K562 (cell line): ENCODE measurements around the gene MCAM. TPM values are rescaled to one million over a fixed set of nuclear protein-coding genes. Genes with fewer than 3 reads are reported as not detected.
A peak's percentile ranks its signal among the peaks of the same experiment; 100 is the strongest.

ENCODE experiments used
- CBFB ChIP-seq: sonication (generic); formaldehyde crosslinking; IDR thresholded peaks from 2 replicates; pipeline ENCODE4 v1.4.0; 2020; ENCODE audit warnings: mild to moderate bottlenecking, missing genetic modification reagents
- CHAMP1 ChIP-seq: fragments of 450-650 bp; IDR thresholded peaks from 2 replicates; pipeline ENCODE4 v1.6.1; 2016; ENCODE audit warnings: mild to moderate bottlenecking
- DLX4 ChIP-seq: fragments of 250-450 bp; sonication (Bioruptor Pico); IDR thresholded peaks from 2 replicates; pipeline ENCODE4 v1.6.1; 2021; ENCODE audit warnings: mild to moderate bottlenecking
- GTF2E2 ChIP-seq: fragments of 200-800 bp; sonication (Bioruptor generic); IDR thresholded peaks from 2 replicates; pipeline ENCODE4 v1.6.1; 2016; ENCODE audit warnings: missing genetic modification characterization, missing compliant biosample characterization
- KLF13 ChIP-seq: fragments of 450-650 bp; IDR thresholded peaks from 2 replicates; pipeline ENCODE4 v1.6.1; 2016; ENCODE audit warnings: missing genetic modification characterization, low read depth, mild to moderate bottlenecking, missing compliant biosample characterization, moderate library complexity, borderline replicate concordance
- SP1 ChIP-seq: sonication (generic); formaldehyde crosslinking; IDR thresholded peaks from 2 replicates; pipeline ENCODE4 v1.8.1; 2022; ENCODE audit warnings: mild to moderate bottlenecking, missing genetic modification reagents
- STAG1 ChIP-seq: sonication (generic); formaldehyde crosslinking; IDR thresholded peaks from 2 replicates; pipeline ENCODE4 v1.5.0; 2020; ENCODE audit warnings: missing genetic modification reagents, borderline replicate concordance
- TEAD1 ChIP-seq, 2 experiments: fragments of 450-650 bp in 1 of 2; sonication (generic) in 1 of 2; formaldehyde crosslinking; IDR thresholded peaks; 2 replicates each; pipeline versions ENCODE4 v1.4.0 to v1.8.0; 2020 to 2022; ENCODE audit warnings: mild to moderate bottlenecking in 2 of 2, missing genetic modification reagents in 1 of 2
- ZBTB2 ChIP-seq: fragments of 450-650 bp; IDR thresholded peaks from 2 replicates; pipeline ENCODE4 v1.6.1; 2016; ENCODE audit warnings: antibody characterized with exemption
- ZNF583 ChIP-seq: fragments of 250-450 bp; sonication (Bioruptor Pico); IDR thresholded peaks from 2 replicates; pipeline ENCODE4 v1.4.0; 2020
- polyA plus RNA-seq, 8 experiments: library from polyadenylated mRNA; depleted of rRNA in 4 of 8; stranded (reverse) in 5 of 8; unstranded in 3 of 8; fragments of >200 nt; fragmentation: Nextera tagmentation in 2 of 8; fragmentation: Illumina TruSeq in 1 of 8; extraction: Ambion mirVana in 2 of 8; extraction: Trizol in 1 of 8; gene quantifications; 2 replicates each; pipeline versions ENCODE4 v1.2.1 to v1.2.3, GENCODE V29; 2011 to 2014; ENCODE audit warnings: inconsistent platforms in 1 of 8, missing spikeins in 1 of 8
- total RNA-seq, 7 experiments: library from RNA; depleted of rRNA in 6 of 7; stranded (reverse); fragments of >200 nt in 6 of 7; fragmentation: Illumina TruSeq in 2 of 7; extraction: Trizol in 2 of 7; gene quantifications; 2 replicates each; pipeline versions ENCODE4 v1.2.1 to v1.2.3, GENCODE V29; 2011 to 2021; ENCODE audit warnings: low replicate concordance in 1 of 7
- TF ChIP-seq, protein P1 (sequence below), 2 experiments: fragments of 450-650 bp in 1 of 2; sonication (generic) in 1 of 2; formaldehyde crosslinking in 1 of 2; IDR thresholded peaks; 2 replicates each; pipeline versions ENCODE4 v1.7.1 to v1.9.0; 2016 to 2022; ENCODE audit warnings: inconsistent platforms in 1 of 2, mild to moderate bottlenecking in 1 of 2, missing genetic modification reagents in 1 of 2

The MCAM gene
- total and polyA plus RNA-seq, 9 of the 15 experiments (the other 6 are each of a cell fraction or from before 2014, with no cell fraction given), result 14.7 to 118 (median 53.6) TPM

DNA sequence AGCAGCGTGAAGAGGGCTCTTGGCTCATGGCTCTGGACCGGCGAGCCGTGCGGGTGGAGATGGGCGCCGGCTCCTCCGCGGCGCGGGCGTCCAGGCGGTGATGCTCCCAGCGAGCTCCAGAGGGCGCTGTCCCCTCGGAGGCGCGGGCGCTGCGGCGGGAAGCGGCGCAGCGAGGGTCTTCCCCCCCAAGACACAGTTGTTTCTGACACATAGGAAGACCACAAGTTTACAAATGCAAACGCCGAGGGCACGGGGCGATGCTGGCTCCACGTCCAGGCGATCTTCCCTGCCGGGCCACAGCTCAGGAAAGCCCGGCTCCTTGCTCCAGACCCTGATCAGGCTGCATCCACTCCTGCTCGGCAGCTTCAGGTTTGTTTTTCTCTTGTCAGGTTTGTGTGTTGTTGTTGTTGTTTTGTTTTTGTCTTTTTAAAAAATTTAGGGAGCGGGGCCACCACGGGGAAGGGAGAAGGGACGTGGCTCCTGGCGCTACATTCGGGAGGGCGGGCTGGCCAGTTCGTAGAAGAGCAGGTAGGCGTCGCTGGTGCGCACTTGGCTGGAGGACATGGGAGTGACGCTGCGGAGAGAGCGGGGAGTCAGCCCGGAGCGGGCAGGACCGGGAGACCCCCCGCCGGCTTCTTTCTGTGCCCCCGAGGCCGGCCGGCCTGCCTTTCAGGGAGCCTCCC lies 39.6 kb upstream of the MCAM start (continued):
- TF ChIP-seq TEAD1 (CRISPR knock-in tag; IDR thresholded peaks at IDR 0.05) (peak in 1 of 2 experiments; percentile 49; a peak in 1 of 4 replicates), GTF2E2 (no peak), CHAMP1 (no peak), ZBTB2 (no peak; the same call in 1 of the 2 replicates), SP1 (peak; percentile 47), STAG1 (CRISPR knock-in tag) (no peak; the same call in 1 of the 2 replicates), CBFB (no peak), DLX4 (no peak), KLF13 (no peak), ZNF583 (CRISPR knock-in tag) (0 out of 2 replicates have a peak, but pooled peaks have one; percentile 37)
- TF ChIP-seq, protein P1, sequence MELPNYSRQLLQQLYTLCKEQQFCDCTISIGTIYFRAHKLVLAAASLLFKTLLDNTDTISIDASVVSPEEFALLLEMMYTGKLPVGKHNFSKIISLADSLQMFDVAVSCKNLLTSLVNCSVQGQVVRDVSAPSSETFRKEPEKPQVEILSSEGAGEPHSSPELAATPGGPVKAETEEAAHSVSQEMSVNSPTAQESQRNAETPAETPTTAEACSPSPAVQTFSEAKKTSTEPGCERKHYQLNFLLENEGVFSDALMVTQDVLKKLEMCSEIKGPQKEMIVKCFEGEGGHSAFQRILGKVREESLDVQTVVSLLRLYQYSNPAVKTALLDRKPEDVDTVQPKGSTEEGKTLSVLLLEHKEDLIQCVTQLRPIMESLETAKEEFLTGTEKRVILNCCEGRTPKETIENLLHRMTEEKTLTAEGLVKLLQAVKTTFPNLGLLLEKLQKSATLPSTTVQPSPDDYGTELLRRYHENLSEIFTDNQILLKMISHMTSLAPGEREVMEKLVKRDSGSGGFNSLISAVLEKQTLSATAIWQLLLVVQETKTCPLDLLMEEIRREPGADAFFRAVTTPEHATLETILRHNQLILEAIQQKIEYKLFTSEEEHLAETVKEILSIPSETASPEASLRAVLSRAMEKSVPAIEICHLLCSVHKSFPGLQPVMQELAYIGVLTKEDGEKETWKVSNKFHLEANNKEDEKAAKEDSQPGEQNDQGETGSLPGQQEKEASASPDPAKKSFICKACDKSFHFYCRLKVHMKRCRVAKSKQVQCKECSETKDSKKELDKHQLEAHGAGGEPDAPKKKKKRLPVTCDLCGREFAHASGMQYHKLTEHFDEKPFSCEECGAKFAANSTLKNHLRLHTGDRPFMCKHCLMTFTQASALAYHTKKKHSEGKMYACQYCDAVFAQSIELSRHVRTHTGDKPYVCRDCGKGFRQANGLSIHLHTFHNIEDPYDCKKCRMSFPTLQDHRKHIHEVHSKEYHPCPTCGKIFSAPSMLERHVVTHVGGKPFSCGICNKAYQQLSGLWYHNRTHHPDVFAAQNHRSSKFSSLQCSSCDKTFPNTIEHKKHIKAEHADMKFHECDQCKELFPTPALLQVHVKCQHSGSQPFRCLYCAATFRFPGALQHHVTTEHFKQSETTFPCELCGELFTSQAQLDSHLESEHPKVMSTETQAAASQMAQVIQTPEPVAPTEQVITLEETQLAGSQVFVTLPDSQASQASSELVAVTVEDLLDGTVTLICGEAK (IDR thresholded peaks at IDR 0.05), result 0 out of 2 replicates have a peak, but pooled peaks have one; percentile 42
- TF ChIP-seq, protein P1 (CRISPR knock-in tag; IDR thresholded peaks at IDR 0.05), result no peak
